UCSD-AML1 (cell line): ENCODE data around the gene FAM174A.
A peak's percentile ranks its signal among the peaks of the same experiment; 100 is the strongest.
"Not testable (repeated sequence)": the region's sequence is repeated elsewhere in the genome, so short reads cannot be mapped to it uniquely, and the experiment has no call there.

ENCODE experiments used
- DNase-seq: peaks from one replicate; lab custom pipeline; 2025; ENCODE audit not compliant: unreplicated experiment; lab: John Stamatoyannopoulos, UW

The FAM174A gene

DNA sequence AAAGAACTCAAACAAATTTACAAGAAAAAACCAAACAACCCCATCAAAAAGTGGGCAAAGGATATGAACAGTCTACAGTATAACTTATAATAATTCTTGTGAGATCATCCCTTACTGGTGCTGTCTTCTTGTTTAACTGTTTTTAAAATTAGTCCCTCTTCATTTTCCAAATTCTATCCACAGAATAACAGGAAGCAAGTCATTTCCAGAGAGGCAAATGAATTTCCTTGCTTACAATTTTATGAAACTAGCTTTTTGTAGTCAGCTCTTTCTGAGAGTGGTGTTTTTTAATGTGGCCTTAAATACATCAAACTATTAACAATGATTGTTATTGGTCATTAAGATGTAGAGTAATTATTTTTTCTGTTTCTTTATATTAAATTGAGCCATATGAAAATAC lies 40.6 kb downstream of the FAM174A start:
- DNase-seq, result no peak

DNA sequence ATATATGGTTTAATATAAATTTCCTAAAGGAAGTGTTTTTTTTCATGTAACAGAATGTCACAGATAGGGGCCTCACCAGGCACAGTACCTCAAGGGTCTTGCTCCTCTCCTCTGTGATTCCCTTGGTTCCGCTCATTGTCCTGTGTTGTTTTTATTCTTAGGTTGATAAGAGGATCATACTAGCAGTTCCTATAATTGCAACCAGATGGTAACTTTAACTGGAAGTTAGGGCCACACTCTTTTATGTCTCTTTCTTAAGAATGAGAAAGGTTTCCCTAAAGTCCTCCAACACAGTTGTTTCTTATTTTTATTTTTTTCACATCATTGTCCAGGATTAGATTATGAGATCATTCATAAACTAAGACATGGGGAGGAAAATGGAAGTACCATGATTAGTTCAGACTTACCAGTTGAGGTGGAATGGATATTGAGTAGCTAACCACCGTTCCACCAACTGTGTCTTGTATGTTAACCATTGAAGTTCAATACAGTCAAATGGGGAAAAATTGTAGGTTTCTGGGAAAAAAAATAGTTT lies 41.1 kb downstream of the FAM174A start:
- DNase-seq, result no peak

GRCh38 chr5:100577506-100577905 lies 42.3 kb downstream of the FAM174A start:
- no peak for DNase-seq

- no peak for DNase-seq
These were observed 48.9 kb downstream of the FAM174A start for GRCh38 chr5:100584069-100584468.

GRCh38 chr5:100584889-100585288 lies 49.7 kb downstream of the FAM174A start:
- DNase-seq, result no peak

- DNase-seq, result no peak
These were observed 55.7 kb downstream of the FAM174A start for GRCh38 chr5:100590867-100591266.

DNA sequence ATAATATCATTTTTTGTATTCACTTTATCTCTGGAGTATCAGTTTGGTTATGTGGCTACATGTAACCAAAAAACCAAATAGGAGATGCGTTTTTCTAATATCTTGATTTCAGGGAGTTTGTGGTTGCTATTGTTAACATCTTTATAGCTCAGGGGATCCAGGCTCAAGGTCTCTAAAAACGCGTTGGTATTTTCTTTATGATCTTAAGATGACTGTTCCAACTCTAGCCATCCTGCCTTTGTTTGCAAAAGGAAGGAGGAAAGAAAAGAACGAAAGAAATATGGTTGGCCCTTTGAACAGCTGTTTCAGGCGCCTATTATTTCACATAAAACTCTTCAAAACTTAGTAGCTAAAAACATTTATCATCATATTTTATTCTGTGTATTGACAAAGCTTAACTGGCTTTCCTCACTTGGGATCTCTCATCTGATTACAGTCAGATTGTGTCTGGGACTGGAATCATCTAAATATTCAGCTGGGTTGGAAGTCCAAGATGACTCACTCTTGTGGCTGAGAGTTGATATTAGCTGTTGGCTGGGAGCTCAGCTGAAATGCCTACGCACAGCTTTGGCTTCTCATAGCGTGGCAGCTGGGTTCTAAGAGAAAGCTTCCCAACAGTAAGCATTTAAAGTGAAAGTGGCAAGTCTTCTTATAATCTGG lies 60.1 kb downstream of the FAM174A start:
- peak; percentile 4 for DNase-seq

DNA sequence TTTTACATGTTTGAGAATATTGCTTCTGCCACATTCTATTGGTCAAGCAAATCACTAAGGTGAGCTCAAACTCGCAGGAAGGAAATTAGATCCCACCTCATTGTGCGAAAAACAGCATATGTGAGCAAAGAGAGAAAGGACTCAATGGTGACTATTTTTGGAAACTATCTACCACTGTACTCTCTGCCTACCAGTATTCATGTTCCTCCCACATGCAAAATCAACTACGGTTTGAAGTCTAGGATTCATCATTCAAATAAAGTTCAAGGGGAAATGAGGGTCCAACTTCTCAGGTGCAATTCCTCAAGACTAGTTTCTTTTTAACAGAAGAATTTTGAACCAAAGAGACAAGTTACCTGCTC lies 60.6 kb downstream of the FAM174A start:
- no peak for DNase-seq

GRCh38 chr5:100598446-100598845 lies 63.3 kb downstream of the FAM174A start:
- no peak for DNase-seq

DNA sequence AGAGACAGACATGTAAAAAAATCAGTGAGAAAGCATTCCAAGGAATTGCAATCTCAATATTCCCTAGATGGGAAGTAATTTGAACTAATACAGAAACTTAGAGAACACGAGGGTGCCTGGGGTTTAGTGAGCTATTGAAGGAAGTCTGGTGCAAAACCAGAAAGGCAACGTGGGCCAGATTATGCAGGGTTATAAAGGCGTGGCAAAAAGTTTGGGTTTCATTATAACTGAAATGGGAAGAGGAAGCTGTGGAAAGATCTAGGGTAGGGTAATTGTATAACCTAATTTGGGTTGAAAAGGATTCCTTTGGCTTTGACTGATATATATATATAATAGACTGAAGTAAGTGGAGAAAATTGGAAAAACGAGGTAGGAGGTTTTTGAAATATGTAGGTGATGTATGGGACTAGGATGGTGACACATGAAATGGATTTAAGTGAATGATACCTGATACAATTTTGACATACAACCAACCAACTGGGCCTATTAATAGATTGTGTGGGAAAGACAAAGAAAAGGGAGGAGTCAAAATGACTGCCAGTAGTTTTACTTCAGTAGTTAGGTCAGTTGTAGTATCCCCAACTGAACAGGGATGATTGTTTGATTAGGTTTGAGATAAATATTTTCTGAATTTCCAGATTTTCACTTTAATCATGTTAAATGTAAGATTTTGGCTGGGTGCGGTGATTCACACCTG lies 65.3 kb downstream of the FAM174A start:
- DNase-seq, result no peak

DNA sequence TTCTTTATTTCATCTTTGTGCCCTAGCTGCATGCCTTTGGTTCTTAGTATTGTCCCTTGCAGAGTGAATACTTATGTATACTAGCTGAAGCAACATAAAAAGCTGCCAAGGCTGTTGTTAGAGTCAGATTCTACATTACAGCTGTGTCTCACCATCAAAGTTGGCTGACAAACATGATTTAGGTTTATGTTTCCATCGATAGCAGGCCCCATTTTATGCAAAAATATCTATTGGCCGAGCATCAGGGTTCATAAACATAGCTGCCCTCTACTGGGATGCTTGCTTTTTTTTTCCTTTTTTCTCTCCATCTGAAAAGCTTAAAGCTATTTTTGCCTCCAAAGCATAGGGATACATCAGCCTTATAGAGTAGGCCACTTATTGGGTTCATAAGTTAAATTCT lies 68.0 kb downstream of the FAM174A start:
- no peak for DNase-seq

- not testable (repeated sequence) for DNase-seq
These were observed 68.8 kb downstream of the FAM174A start for GRCh38 chr5:100604021-100604420.

GRCh38 chr5:100609594-100609993 lies 74.4 kb downstream of the FAM174A start:
- no peak for DNase-seq

DNA sequence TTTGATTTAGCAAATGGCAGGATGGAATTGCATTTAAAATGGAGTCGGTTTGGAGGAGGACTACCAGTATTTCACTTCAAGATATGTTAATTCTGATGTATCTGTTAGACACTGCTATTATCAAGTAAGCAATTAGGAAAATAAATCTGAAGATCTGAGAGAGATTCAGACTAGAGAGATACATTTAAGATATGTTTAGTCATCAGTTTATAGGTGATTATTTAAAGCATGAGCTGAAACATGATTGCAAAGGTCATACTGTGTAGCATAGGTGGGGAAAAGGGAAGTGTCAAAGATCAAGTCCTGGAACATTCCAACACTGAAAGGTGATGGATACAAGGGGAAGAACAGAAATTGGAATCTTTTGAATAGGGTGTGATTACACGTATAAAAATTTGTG lies 79.1 kb downstream of the FAM174A start:
- DNase-seq, result no peak

GRCh38 chr5:100615362-100615761 lies 80.2 kb downstream of the FAM174A start:
- no peak for DNase-seq

DNA sequence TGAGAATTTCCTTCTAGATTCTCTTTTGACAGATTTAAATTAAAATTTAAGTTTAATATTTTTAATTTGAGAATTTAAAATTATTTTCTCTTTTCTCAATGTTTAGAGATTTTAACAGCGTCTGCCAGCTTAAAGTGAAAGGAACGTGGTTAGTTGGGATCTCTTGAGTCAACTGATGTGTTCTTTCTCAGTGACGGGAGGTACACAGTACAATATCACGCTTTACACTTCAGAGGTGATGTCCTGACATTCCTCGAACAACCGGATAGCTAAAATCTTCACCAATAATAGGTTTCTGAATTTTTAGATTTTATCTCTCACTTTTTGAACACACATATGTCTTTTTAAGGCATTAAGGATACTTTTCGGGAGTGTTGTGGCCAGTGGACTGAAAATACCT lies 81.1 kb downstream of the FAM174A start:
- no peak for DNase-seq

GRCh38 chr5:100616981-100617380 lies 81.8 kb downstream of the FAM174A start:
- no peak for DNase-seq

- DNase-seq, result no peak
These were observed 88.5 kb downstream of the FAM174A start for GRCh38 chr5:100623719-100624118.

DNA sequence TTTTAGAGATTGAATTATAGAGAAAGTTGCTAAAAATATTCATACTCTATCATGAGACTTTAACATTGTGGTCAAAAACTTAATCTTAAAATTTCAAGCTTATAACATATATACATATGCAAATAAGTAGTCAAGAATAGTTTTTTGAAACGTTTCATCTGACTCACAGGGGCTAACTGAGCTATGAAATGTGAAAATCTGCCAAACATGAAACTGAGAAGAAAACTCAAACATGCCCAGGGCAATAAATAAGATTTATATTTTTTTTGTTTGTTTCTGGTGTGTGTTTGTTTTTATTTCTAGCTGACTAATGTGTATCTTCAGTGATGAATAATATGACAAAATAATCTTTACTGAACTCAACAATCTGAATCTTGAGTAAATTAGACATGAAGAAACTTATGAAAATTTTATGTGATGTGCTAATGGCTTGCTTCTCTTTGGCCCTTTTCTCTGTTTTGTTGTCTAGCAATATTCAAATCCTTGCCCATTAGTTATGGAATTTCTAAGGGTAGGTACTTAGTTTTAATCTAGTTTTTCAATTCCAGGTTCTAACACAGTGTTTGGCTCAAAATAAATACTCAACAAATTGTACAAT lies 99.9 kb downstream of the FAM174A start:
- no peak for DNase-seq
